IPS-18a (cell line): ENCODE measurements around the gene TTC3.

Source experiments
- H3K27ac ChIP-seq: one replicate; pipeline ENCODE4 v1.5.1; 2013; ENCODE audit warnings: low read length
- H3K27me3 ChIP-seq: one replicate; pipeline ENCODE4 v1.6.1; 2013; ENCODE audit warnings: mild to moderate bottlenecking, low read length; ENCODE audit not compliant: control insufficient read depth, insufficient read depth
- H3K36me3 ChIP-seq: one replicate; pipeline ENCODE4 v1.6.1; 2013; ENCODE audit warnings: low read depth, low read length; ENCODE audit not compliant: control insufficient read depth
- H3K4me1 ChIP-seq: one replicate; pipeline ENCODE4 v1.6.1; 2013; ENCODE audit warnings: low read depth, low read length; ENCODE audit not compliant: control insufficient read depth
- H3K4me3 ChIP-seq: one replicate; pipeline ENCODE4 v1.5.1; 2013; ENCODE audit warnings: low read length
- H3K9ac ChIP-seq: one replicate; pipeline ENCODE4 v1.6.1; 2013; ENCODE audit warnings: mild to moderate bottlenecking, low read length, moderate library complexity
- H3K9me3 ChIP-seq: one replicate; pipeline ENCODE4 v1.6.1; 2013; ENCODE audit warnings: low read depth, low read length; ENCODE audit not compliant: control insufficient read depth

The TTC3 gene

GRCh38 chr21:37245151-37245550 lies 172.1 kb downstream of the TTC3 start:
- no peaks in the 10 kb centered on the region for H3K27me3 ChIP-seq
- no peak overlapping the region for H3K9ac ChIP-seq
- H3K4me1 ChIP-seq, result peaks cover 9% of the 10 kb centered on the region
- no peaks in the 10 kb centered on the region for H3K9me3 ChIP-seq
- no peak overlapping the region for H3K4me3 ChIP-seq
- H3K27ac ChIP-seq, result no peak overlapping the region
- no peaks in the 10 kb centered on the region for H3K36me3 ChIP-seq

- no peaks in the 10 kb centered on the region for H3K9me3 ChIP-seq
- no peaks in the 10 kb centered on the region for H3K36me3 ChIP-seq
- no peaks in the 10 kb centered on the region for H3K27me3 ChIP-seq
- H3K9ac ChIP-seq, result no peak overlapping the region
- H3K4me1 ChIP-seq, result peaks cover 9% of the 10 kb centered on the region
- H3K4me3 ChIP-seq, result no peak overlapping the region
- H3K27ac ChIP-seq, result no peak overlapping the region
Observed at GRCh38 chr21:37248298-37248697, 175.2 kb downstream of the TTC3 start.

GRCh38 chr21:37249112-37249904 lies 176.3 kb downstream of the TTC3 start:
- H3K27ac ChIP-seq, result no peak overlapping the region
- H3K4me1 ChIP-seq, result peaks cover 9% of the 10 kb centered on the region
- H3K4me3 ChIP-seq, result no peak overlapping the region
- H3K27me3 ChIP-seq, result no peaks in the 10 kb centered on the region
- H3K9ac ChIP-seq, result no peak overlapping the region
- no peaks in the 10 kb centered on the region for H3K9me3 ChIP-seq
- H3K36me3 ChIP-seq, result no peaks in the 10 kb centered on the region

GRCh38 chr21:37251294-37251634 lies 178.2 kb downstream of the TTC3 start:
- Histone ChIP-seq H3K9ac (no peak overlapping the region), H3K36me3 (no peaks in the 10 kb centered on the region), H3K9me3 (no peaks in the 10 kb centered on the region), H3K27ac (no peak overlapping the region), H3K27me3 (no peaks in the 10 kb centered on the region), H3K4me1 (no peaks in the 10 kb centered on the region), H3K4me3 (no peak overlapping the region)
